PC-3 (cell line): Measurements from ENCODE around the gene REG1B. TPM values are rescaled to one million over a fixed set of nuclear protein-coding genes. Genes with fewer than 3 reads are reported as not detected.
"Not testable (repeated sequence)": the region's sequence is repeated elsewhere in the genome, so short reads cannot be mapped to it uniquely, and the experiment has no call there.

Experiments
- ATAC-seq: fragments of 200-7000 bp; cut with Tn5 transposase; 2 replicates; pipeline ENCODE4 v1.9.1; 2020; ENCODE audit warnings: mild to moderate bottlenecking, moderate library complexity
- BruUV-seq: library from RNA; stranded (reverse); fragments of 400-500 nt; replicated peaks from 2 replicates; lab custom pipeline; 2021; lab: Mats Ljungman, UMichigan
- CTCF ChIA-PET: fragments of 300-600 bp; sonication (Branson Sonifier 250); formaldehyde crosslinking; loops from one replicate; lab custom pipeline; 2022; ENCODE audit warnings: antibody characterized with exemption; lab: Charles Lee
- POLR2A ChIA-PET: fragments of 300-600 bp; sonication (Branson Sonifier 250); formaldehyde crosslinking; loops from one replicate; lab custom pipeline; 2022; ENCODE audit warnings: antibody characterized with exemption; ENCODE audit not compliant: unreplicated experiment; lab: Charles Lee
- DNase-seq: peaks from one replicate; pipeline ENCODE4 v3.0.0-alpha.2; 2015
- H2AFZ ChIP-seq: fragments of 300-600 bp; sonication (generic); 2 replicates; pipeline ENCODE4 v1.6.0; 2016; ENCODE audit warnings: antibody characterized with exemption, low read length
- H3F3A ChIP-seq: fragments of 300-600 bp; sonication (generic); one replicate; pipeline ENCODE4 v1.6.0; 2017; ENCODE audit warnings: antibody characterized with exemption, low read length, control low read depth, mild to moderate bottlenecking; ENCODE audit not compliant: unreplicated experiment
- H3K27ac ChIP-seq: fragments of 300-600 bp; sonication (generic); 2 replicates; pipeline ENCODE4 v1.5.1; 2016; ENCODE audit warnings: mild to moderate bottlenecking, low read length
- H3K27me3 ChIP-seq: fragments of 300-600 bp; sonication (generic); 2 replicates; pipeline ENCODE4 v1.6.1; 2016; ENCODE audit warnings: low read length, mixed read lengths
- H3K36me3 ChIP-seq: fragments of 300-600 bp; sonication (generic); 2 replicates; pipeline ENCODE4 v1.6.1; 2016; ENCODE audit warnings: low read depth, mixed run types, low read length, mixed read lengths
- H3K4me1 ChIP-seq: fragments of 300-600 bp; sonication (generic); 2 replicates; pipeline ENCODE4 v1.5.1; 2016; ENCODE audit warnings: low read length; ENCODE audit not compliant: insufficient read depth
- H3K4me2 ChIP-seq: fragments of 300-600 bp; sonication (generic); 2 replicates; pipeline ENCODE4 v1.6.0; 2016; ENCODE audit warnings: low read length
- H3K4me3 ChIP-seq: fragments of 300-600 bp; sonication (generic); 2 replicates; pipeline ENCODE4 v1.5.1; 2016; ENCODE audit warnings: mild to moderate bottlenecking, low read length, mixed read lengths
- H3K79me2 ChIP-seq: fragments of 300-600 bp; sonication (generic); 2 replicates; pipeline ENCODE4 v1.6.1; 2017; ENCODE audit warnings: low read length, mixed read lengths
- H3K9ac ChIP-seq: fragments of 300-600 bp; sonication (generic); 2 replicates; pipeline ENCODE4 v1.6.0; 2016; ENCODE audit warnings: mild to moderate bottlenecking, low read length
- H3K9me2 ChIP-seq: fragments of 300-600 bp; sonication (generic); replicated peaks from 2 replicates; pipeline ENCODE4 v1.6.1; 2016; ENCODE audit warnings: mixed run types, low read length, mixed read lengths
- H3K9me3 ChIP-seq: fragments of 300-600 bp; sonication (generic); 2 replicates; pipeline ENCODE4 v1.6.1; 2016; ENCODE audit warnings: low read length, mixed read lengths
- H4K20me1 ChIP-seq: fragments of 300-600 bp; sonication (generic); 2 replicates; pipeline ENCODE4 v1.6.1; 2016; ENCODE audit warnings: low read length, mixed read lengths
- CTCF ChIP-seq: fragments of 300-600 bp; sonication (generic); conservative IDR thresholded peaks from 2 replicates; pipeline ENCODE4 v1.5.1; 2017; ENCODE audit warnings: antibody characterized with exemption, low read depth, mild to moderate bottlenecking, low read length
- EZH2 ChIP-seq: fragments of 300-600 bp; sonication (generic); IDR thresholded peaks from one replicate; pipeline ENCODE4 v1.6.1; 2017; ENCODE audit warnings: antibody characterized with exemption, mild to moderate bottlenecking, low read length; ENCODE audit not compliant: unreplicated experiment
- EZH2phosphoT487 ChIP-seq: fragments of 300-600 bp; sonication (generic); IDR thresholded peaks from 2 replicates; pipeline ENCODE4 v1.6.1; 2018; ENCODE audit warnings: mild to moderate bottlenecking, antibody characterized with exemption, low read length, borderline replicate concordance
- intact Hi-C: fragments of 100-400 bp; cut with micrococcal nuclease; formaldehyde crosslinking; loops from 2 replicates; pipeline ENCODE4 v1.9.0; 2023
- total RNA-seq: library from RNA; depleted of rRNA; stranded (reverse); fragments of >200 nt; gene quantifications from 2 replicates; pipeline ENCODE4 v1.2.3, GENCODE V29; 2014

Gene REG1B
- total RNA-seq, 1 experiment from 2014 or later = not detected

DNA sequence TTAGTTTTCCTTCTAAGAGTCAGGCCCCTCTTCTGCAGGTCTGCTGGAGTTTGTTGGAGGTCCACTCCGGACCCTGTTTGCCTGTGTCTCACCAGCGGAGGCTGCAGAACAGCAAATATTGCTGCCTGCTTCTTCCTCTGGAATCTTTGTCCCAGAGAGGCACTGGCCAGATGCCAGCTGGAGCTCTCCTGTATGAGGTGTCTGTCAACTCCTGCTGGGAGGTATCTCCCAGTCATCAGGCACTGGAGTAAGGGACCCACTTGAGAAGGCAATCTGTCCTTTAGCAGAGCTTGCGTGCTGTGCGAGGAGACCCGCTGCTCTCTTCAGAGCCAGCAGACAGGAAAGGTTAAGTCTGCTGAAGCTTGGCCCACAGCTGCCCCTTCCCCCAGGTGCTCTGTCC is 4.8 kb downstream of the REG1B start:
- H4K20me1 ChIP-seq = no peaks in the 10 kb centered on the region
- H3K4me1 ChIP-seq = no peaks in the 10 kb centered on the region
- no peaks in the 10 kb centered on the region for H3K36me3 ChIP-seq
- no peaks in the 10 kb centered on the region for H3K79me2 ChIP-seq
- no peak for ATAC-seq
- TF ChIP-seq CTCF = no peak
- TF ChIP-seq EZH2phosphoT487 = no peak
- TF ChIP-seq EZH2 = no peak
- POLR2A ChIA-PET = no interaction called here
- intact Hi-C loops = no loop called here
- no peaks in the 10 kb centered on the region for H3K9me2 ChIP-seq
- CTCF ChIA-PET = no interaction called here
- no peaks in the 10 kb centered on the region for H3K27me3 ChIP-seq
- 0 out of 2 replicates have a peak, but pooled peaks cover 8% of the 10 kb centered on the region for H3K9me3 ChIP-seq
- H3K4me2 ChIP-seq = no peak overlapping the region
- H3K4me3 ChIP-seq = no peak overlapping the region
- no peaks in the 10 kb centered on the region for H3F3A ChIP-seq
- no peak for DNase-seq
- no peak overlapping the region for H3K27ac ChIP-seq
- H3K9ac ChIP-seq = no peak overlapping the region
- H2AFZ ChIP-seq = no peak overlapping the region
- no TSS peak for BruUV-seq

- no peak for TF ChIP-seq EZH2phosphoT487
- no peak for TF ChIP-seq CTCF
- no peak for TF ChIP-seq EZH2
- Histone ChIP-seq H3K27me3 (no peaks in the 10 kb centered on the region), H3K9me2 (no peaks in the 10 kb centered on the region), H3K4me3 (no peak overlapping the region), H3K27ac (no peak overlapping the region), H3K4me2 (no peak overlapping the region), H3K36me3 (no peaks in the 10 kb centered on the region), H4K20me1 (no peaks in the 10 kb centered on the region), H3K79me2 (no peaks in the 10 kb centered on the region), H3K9me3 (0 out of 2 replicates have a peak, but pooled peaks cover 5% of the 10 kb centered on the region), H3F3A (no peaks in the 10 kb centered on the region), H3K4me1 (no peaks in the 10 kb centered on the region), H2AFZ (no peak overlapping the region), H3K9ac (no peak overlapping the region)
- POLR2A ChIA-PET = no interaction called here
- intact Hi-C loops = no loop called here
- CTCF ChIA-PET = no interaction called here
- ATAC-seq (no peak), DNase-seq (no peak)
- BruUV-seq = no TSS peak
Measured at GRCh38 chr2:79071078-79071477, 16.7 kb downstream of the REG1B start.

GRCh38 chr2:79065201-79065600 is 22.6 kb downstream of the REG1B start:
- H3K9me2 ChIP-seq = no peaks in the 10 kb centered on the region
- BruUV-seq = no TSS peak

GRCh38 chr2:79054769-79055168 is 33.0 kb downstream of the REG1B start:
- DNase-seq, H3K27ac ChIP-seq, H2AFZ ChIP-seq, BruUV-seq, ATAC-seq, H3K4me1 ChIP-seq, CTCF ChIA-PET, H4K20me1 ChIP-seq, H3K36me3 ChIP-seq, H3K27me3 ChIP-seq, H3K9me3 ChIP-seq, POLR2A ChIA-PET, H3K4me2 ChIP-seq, H3K4me3 ChIP-seq, H3K9me2 ChIP-seq, H3K9ac ChIP-seq, intact Hi-C loops, H3K79me2 ChIP-seq, H3F3A ChIP-seq: not testable (repeated sequence)

More at GRCh38 chr2:79065201-79065600, 22.6 kb downstream of the REG1B start:
- Histone ChIP-seq H3K27ac (no peak overlapping the region), H3K4me3 (no peak overlapping the region), H3K79me2 (no peaks in the 10 kb centered on the region), H4K20me1 (no peaks in the 10 kb centered on the region), H2AFZ (no peak overlapping the region), H3K9ac (no peak overlapping the region), H3F3A (no peaks in the 10 kb centered on the region), H3K27me3 (no peaks in the 10 kb centered on the region), H3K36me3 (no peaks in the 10 kb centered on the region), H3K4me2 (no peak overlapping the region), H3K4me1 (no peaks in the 10 kb centered on the region), H3K9me3 (0 out of 2 replicates have a peak, but pooled peaks cover 7% of the 10 kb centered on the region)
- POLR2A ChIA-PET = no interaction called here
- DNase-seq (no peak), ATAC-seq (no peak)
- intact Hi-C loops = no loop called here
- TF ChIP-seq CTCF = no peak
- no peak for TF ChIP-seq EZH2phosphoT487
- TF ChIP-seq EZH2 = no peak
- CTCF ChIA-PET = no interaction called here
